SK-N-SH treated with all-trans-retinoic acid at 6 μM for 48 hours (cell line): ENCODE data around the gene SERPINE2.

ENCODE experiments used
- ATAC-seq: fragments of 200-7000 bp; cut with Tn5 transposase; 3 replicates; pipeline ENCODE4 v1.9.1; 2020; ENCODE audit warnings: mild to moderate bottlenecking, moderate library complexity
- ARNTL ChIP-seq: fragments of 450-650 bp; formaldehyde crosslinking; IDR thresholded peaks from 2 replicates; pipeline ENCODE4 v1.5.0; 2020; ENCODE audit warnings: low read depth, mild to moderate bottlenecking, moderate library complexity, borderline replicate concordance
- CREB5 ChIP-seq: fragments of 250-450 bp; sonication (Bioruptor Pico); IDR thresholded peaks from 2 replicates; pipeline ENCODE4 v1.5.1; 2020; ENCODE audit warnings: low read depth, mild to moderate bottlenecking, moderate library complexity
- CSDC2 ChIP-seq: fragments of 250-450 bp; sonication (Bioruptor Pico); IDR thresholded peaks from 2 replicates; pipeline ENCODE4 v1.5.0; 2020; ENCODE audit warnings: mild to moderate bottlenecking, moderate library complexity
- CSRNP3 ChIP-seq: fragments of 250-450 bp; sonication (Bioruptor Pico); IDR thresholded peaks from 2 replicates; pipeline ENCODE4 v1.5.1; 2021; ENCODE audit warnings: mild to moderate bottlenecking, moderate library complexity
- ESRRG ChIP-seq: fragments of 250-450 bp; sonication (Bioruptor Pico); IDR thresholded peaks from 2 replicates; pipeline ENCODE4 v1.6.1; 2021; ENCODE audit warnings: mild to moderate bottlenecking
- GLIS3 ChIP-seq: fragments of 250-450 bp; sonication (Bioruptor Pico); IDR thresholded peaks from 2 replicates; pipeline ENCODE4 v1.5.0; 2020; ENCODE audit warnings: mild to moderate bottlenecking, moderate library complexity
- ISL1 ChIP-seq: fragments of 250-450 bp; sonication (Bioruptor Pico); IDR thresholded peaks from 2 replicates; pipeline ENCODE4 v2.1.2; 2022; ENCODE audit warnings: mild to moderate bottlenecking, moderate library complexity
- OSR1 ChIP-seq: fragments of 250-450 bp; sonication (Bioruptor Pico); IDR thresholded peaks from 2 replicates; pipeline ENCODE4 v1.8.0; 2022; ENCODE audit warnings: moderate library complexity, mild to moderate bottlenecking, inconsistent platforms
- PATZ1 ChIP-seq: fragments of 250-450 bp; sonication (Bioruptor Pico); IDR thresholded peaks from 2 replicates; pipeline ENCODE4 v1.8.0; 2020; ENCODE audit warnings: mild to moderate bottlenecking, moderate library complexity, borderline replicate concordance
- POU6F1 ChIP-seq: fragments of 250-450 bp; sonication (Bioruptor Pico); IDR thresholded peaks from 2 replicates; pipeline ENCODE4 v1.8.0; 2021; ENCODE audit warnings: low read depth, mild to moderate bottlenecking, moderate library complexity, borderline replicate concordance
- PPARA ChIP-seq: fragments of 250-450 bp; sonication (Bioruptor Pico); IDR thresholded peaks from 2 replicates; pipeline ENCODE4 v1.5.0; 2020; ENCODE audit warnings: mild to moderate bottlenecking, borderline replicate concordance
- RARB ChIP-seq: fragments of 250-450 bp; sonication (Bioruptor Pico); IDR thresholded peaks from 2 replicates; pipeline ENCODE4 v1.8.0; 2021; ENCODE audit warnings: mild to moderate bottlenecking, moderate library complexity
- SNAI2 ChIP-seq: fragments of 250-450 bp; sonication (Bioruptor Pico); IDR thresholded peaks from 2 replicates; pipeline ENCODE4 v1.5.0; 2020; ENCODE audit warnings: mild to moderate bottlenecking, moderate library complexity
- TCF4 ChIP-seq: fragments of 250-450 bp; sonication (Bioruptor Pico); IDR thresholded peaks from 2 replicates; pipeline ENCODE4 v1.8.0; 2021; ENCODE audit warnings: mild to moderate bottlenecking, moderate library complexity, borderline replicate concordance
- TOX ChIP-seq: fragments of 250-450 bp; sonication (Bioruptor Pico); IDR thresholded peaks from 2 replicates; pipeline ENCODE4 v1.8.0; 2021; ENCODE audit warnings: mild to moderate bottlenecking, moderate library complexity, borderline replicate concordance
- TSHZ2 ChIP-seq: fragments of 250-450 bp; sonication (Bioruptor Pico); IDR thresholded peaks from 2 replicates; pipeline ENCODE4 v1.5.0; 2020; ENCODE audit warnings: mild to moderate bottlenecking, moderate library complexity
- ZC3H10 ChIP-seq: fragments of 250-450 bp; sonication (Bioruptor Pico); IDR thresholded peaks from 2 replicates; pipeline ENCODE4 v1.5.1; 2021; ENCODE audit warnings: mild to moderate bottlenecking, moderate library complexity
- ZFP3 ChIP-seq: fragments of 250-450 bp; sonication (Bioruptor Pico); IDR thresholded peaks from 2 replicates; pipeline ENCODE4 v1.5.0; 2020; ENCODE audit warnings: mild to moderate bottlenecking, moderate library complexity
- ZFP30 ChIP-seq: fragments of 450-650 bp; formaldehyde crosslinking; IDR thresholded peaks from 2 replicates; pipeline ENCODE4 v1.5.0; 2022; ENCODE audit warnings: mild to moderate bottlenecking, moderate library complexity
- ZNF565 ChIP-seq: fragments of 450-650 bp; formaldehyde crosslinking; conservative IDR thresholded peaks from 2 replicates; pipeline ENCODE4 v1.5.0; 2020; ENCODE audit warnings: low read depth, mild to moderate bottlenecking, moderate library complexity
- ZNF70 ChIP-seq: fragments of 450-650 bp; formaldehyde crosslinking; IDR thresholded peaks from 2 replicates; pipeline ENCODE4 v1.5.0; 2020; ENCODE audit warnings: mild to moderate bottlenecking, moderate library complexity
- ZNF8 ChIP-seq: fragments of 450-650 bp; formaldehyde crosslinking; IDR thresholded peaks from 2 replicates; pipeline ENCODE4 v1.5.0; 2020; ENCODE audit warnings: mild to moderate bottlenecking, moderate library complexity

Gene SERPINE2

GRCh38 chr2:224027070-224027469 is 12.0 kb downstream of the SERPINE2 start:
- TF ChIP-seq CREB5 (CRISPR knock-in tag), result no peak
- TF ChIP-seq TCF4, result no peak
- TF ChIP-seq, all 23 proteins: peak for 0
- ATAC-seq, result no peak

- ATAC-seq, result no peak
- TF ChIP-seq ZNF8 (CRISPR knock-in tag), result no peak
- TF ChIP-seq PPARA, result no peak
- no peak for TF ChIP-seq TOX (CRISPR knock-in tag)
- TF ChIP-seq ZFP30 (CRISPR knock-in tag), result no peak
- no peak for TF ChIP-seq RARB
- TF ChIP-seq ISL1, result no peak
- TF ChIP-seq CSDC2 (CRISPR knock-in tag), result no peak
- no peak for TF ChIP-seq ZNF70
- no peak for TF ChIP-seq PATZ1 (CRISPR knock-in tag)
- no peak for TF ChIP-seq ARNTL (CRISPR knock-in tag)
- no peak for TF ChIP-seq ESRRG (CRISPR knock-in tag)
- no peak for TF ChIP-seq CSRNP3 (CRISPR knock-in tag)
- TF ChIP-seq ZFP3 (CRISPR knock-in tag), result no peak
- TF ChIP-seq ZC3H10 (CRISPR knock-in tag), result no peak
- TF ChIP-seq ZNF565 (CRISPR knock-in tag), result no peak
- no peak for TF ChIP-seq SNAI2
- TF ChIP-seq OSR1 (CRISPR knock-in tag), result no peak
Observed at GRCh38 chr2:224025874-224026273, 13.2 kb downstream of the SERPINE2 start.

GRCh38 chr2:224024270-224024669 is 14.8 kb downstream of the SERPINE2 start:
- TF ChIP-seq GLIS3 (CRISPR knock-in tag) (no peak), TSHZ2 (CRISPR knock-in tag) (no peak), RARB (no peak), ZFP3 (CRISPR knock-in tag) (no peak), POU6F1 (CRISPR knock-in tag) (no peak), ISL1 (no peak), ZNF565 (CRISPR knock-in tag) (no peak), OSR1 (CRISPR knock-in tag) (no peak)
- ATAC-seq, result peak; percentile 45

GRCh38 chr2:224023188-224023587 is 15.9 kb downstream of the SERPINE2 start:
- ATAC-seq, result peak; percentile 72
- TF ChIP-seq RARB (no peak), ZC3H10 (CRISPR knock-in tag) (no peak), CSDC2 (CRISPR knock-in tag) (no peak), CSRNP3 (CRISPR knock-in tag) (no peak), ARNTL (CRISPR knock-in tag) (no peak), OSR1 (CRISPR knock-in tag) (no peak), ZFP3 (CRISPR knock-in tag) (no peak), GLIS3 (CRISPR knock-in tag) (no peak), POU6F1 (CRISPR knock-in tag) (no peak), ZNF70 (no peak), ESRRG (CRISPR knock-in tag) (no peak), SNAI2 (no peak), ZFP30 (CRISPR knock-in tag) (no peak), TCF4 (no peak), TOX (CRISPR knock-in tag) (no peak)
